Measurements from ENCODE around the gene CST6.
A peak's percentile ranks its signal among the peaks of the same experiment; 100 is the strongest.
"Not testable (repeated sequence)": the region's sequence is repeated elsewhere in the genome, so short reads cannot be mapped to it uniquely, and the experiment has no call there.

CST6 gene

DNA sequence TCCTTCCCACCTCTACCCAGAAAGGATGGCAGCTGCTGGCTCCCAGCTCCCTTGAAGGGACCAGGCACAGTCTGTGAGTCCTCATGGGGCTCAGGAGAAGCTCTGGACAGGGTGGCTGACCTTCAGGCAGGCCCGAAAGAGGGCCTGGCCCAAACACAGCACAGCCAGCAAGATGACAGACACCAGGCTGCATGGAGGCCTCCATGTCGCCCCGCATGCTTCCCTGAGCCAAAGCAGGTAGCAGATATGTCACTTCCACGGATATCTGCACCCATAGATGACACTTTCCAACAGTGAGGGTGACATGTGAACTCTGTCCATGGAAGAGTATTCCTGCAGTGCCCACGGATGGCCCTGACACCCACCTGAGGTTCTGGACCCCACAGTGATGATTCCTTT lies 28.2 kb upstream of the CST6 start:
- no peak for DNase-seq (ENCODE audit: low spot score)

GRCh38 chr11:65987336-65987735 lies 24.5 kb upstream of the CST6 start:
- DNase-seq (ENCODE audit: low spot score), result no peak

DNA sequence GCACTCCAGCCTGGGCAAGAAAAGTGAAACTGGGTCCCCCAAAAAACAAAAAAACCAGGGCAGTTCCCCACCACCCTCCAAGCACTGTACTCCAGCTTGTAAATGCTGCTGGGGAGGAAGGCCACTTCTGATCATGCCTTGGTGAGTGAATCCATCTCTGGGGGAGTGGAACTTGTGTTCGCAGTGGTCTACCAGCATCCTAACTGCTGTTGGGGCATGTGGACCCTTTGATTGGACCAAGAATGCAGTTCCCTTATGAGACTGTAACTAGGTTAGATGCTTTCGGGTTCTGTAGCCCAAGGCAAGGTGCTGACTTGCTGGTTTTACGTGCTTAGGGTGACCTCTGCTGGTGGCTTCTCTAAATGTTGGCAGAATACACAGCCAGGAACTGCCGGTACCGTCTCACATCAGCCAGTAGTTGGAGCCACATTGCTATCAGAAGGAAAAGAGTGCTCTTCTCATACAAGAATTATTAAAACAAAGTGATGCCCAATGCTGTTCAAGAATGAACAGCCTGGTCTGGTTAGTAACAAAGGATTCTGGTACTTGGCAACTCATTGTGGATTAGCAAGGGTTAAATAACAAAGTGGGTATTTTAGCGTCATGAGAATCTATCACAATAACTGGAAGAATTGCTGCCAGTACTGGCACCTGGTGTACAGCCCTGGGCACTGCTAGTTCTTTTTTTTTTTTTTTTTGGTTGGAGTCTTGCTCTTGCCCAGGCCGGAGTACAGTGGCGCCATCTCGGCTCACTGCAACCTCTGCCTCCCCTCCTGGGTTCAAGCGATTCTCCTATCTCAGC lies 22.8 kb upstream of the CST6 start:
- peak; percentile 93 for DNase-seq (ENCODE audit: low spot score)

- DNase-seq (ENCODE audit: low spot score), result no peak
Observed at GRCh38 chr11:65992056-65992455, 19.8 kb upstream of the CST6 start.

DNA sequence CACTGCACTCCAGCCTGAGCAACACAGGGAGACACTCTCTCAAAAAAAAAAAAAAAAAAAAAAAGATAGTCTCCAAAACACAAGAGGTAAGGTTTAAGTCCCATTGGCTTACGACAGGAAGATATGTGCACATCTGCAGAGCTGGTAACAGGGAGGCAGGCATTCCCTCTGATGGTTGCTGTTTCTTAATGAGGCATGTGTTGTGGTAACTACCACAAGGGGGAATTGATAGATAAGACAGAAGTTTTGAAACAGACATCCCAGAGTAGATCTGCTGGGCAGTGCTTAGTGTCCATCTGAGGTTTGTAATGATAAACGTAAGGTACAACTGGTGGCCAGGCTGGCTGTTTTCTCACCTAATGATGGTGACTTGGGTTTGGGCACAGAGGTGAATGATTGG lies 14.5 kb upstream of the CST6 start:
- DNase-seq (ENCODE audit: low spot score), result no peak

- peak; percentile 97 for DNase-seq (ENCODE audit: low spot score)
Observed at GRCh38 chr11:66001942-66002647, 9.7 kb upstream of the CST6 start, which contains the start of the genes BANF1 and EIF1AD. Gene BANF1 (plus strand): TSS chr11:66002503. CDS start chr11:66003251, 748 bp downstream. Gene EIF1AD (minus strand): TSS chr11:66002157. CDS start chr11:66000389, 1,768 bp downstream.

GRCh38 chr11:66002648-66003225 lies 9.1 kb upstream of the CST6 start:
- DNase-seq (ENCODE audit: low spot score), result peak; percentile 38

DNA sequence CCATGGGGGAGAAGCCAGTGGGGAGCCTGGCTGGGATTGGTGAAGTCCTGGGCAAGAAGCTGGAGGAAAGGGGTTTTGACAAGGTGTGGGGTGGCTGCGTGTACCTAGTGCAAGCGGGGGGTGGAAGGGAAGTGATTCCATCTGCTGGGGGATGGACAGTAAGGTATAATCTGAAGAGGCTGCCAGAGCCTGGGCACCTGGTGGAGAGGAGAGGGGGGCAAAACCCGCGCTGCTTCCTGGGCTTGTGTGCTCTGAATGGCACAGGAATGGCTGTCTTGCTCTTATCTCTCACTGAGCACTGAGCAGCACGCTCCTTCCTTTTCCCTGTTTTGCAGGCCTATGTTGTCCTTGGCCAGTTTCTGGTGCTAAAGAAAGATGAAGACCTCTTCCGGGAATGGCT lies 8.5 kb upstream of the CST6 start:
- no peak for DNase-seq (ENCODE audit: low spot score)

DNA sequence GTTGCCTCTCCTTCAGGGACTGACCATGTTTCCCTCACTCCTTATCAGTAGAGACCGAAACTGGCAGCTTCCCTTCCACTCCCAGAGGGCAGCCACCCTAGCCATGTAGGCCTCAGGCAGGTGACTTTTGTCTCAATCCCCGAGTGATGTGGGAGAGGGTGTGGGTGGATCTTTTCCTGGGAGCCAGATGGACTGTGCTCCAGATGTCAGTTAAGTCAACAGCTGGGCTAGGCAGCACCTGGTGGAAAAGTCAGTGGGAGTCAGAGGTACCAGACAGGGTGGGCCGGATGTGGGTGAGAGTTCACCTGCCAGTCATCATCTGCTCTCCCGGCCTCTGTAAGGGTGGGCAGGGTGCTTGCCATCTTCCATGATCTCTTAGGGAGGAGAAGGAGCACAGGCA lies 7.6 kb upstream of the CST6 start:
- no peak for DNase-seq (ENCODE audit: low spot score)

DNA sequence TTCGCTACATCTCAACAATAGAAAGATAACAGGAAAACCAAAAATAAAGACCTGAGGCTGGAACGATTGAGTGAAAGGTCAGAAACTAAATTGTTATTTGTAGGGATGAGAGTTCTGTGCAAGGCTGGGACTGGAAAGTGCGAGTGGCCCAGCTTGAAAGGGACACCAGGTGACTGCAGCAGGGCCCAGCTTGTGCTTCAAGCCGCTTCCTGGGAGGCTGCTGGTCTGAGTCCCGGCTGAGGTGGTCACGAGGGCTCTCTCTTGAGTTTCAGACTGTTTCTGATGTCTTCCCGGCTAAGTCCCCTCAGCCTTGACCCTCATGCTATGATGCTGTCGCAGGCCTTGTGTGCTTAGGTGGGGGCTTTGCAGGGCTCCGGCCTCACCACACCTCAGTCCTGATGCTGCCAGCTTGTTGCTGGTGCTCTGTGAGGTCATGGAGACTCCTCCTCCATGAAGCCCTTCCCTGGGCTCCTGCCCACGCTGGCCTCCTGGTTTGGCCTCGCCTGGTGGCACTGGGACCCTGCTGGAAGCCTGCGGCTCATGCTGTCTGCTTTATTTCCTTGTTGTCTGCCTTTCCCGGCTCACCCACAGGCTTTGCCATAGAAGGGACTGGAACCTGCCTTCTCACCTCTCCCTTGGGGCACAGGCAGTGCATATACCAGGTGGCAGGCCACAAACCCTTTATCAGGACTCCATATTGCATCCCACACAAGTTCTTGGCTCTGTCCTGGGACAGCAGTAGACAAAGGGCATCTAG lies 5.5 kb upstream of the CST6 start:
- no peak for DNase-seq (ENCODE audit: low spot score)

GRCh38 chr11:66006891-66007176 lies 5.0 kb upstream of the CST6 start:
- no peak for DNase-seq (ENCODE audit: low spot score)

- no peak for DNase-seq (ENCODE audit: low spot score)
Observed at GRCh38 chr11:66007201-66007634, 4.6 kb upstream of the CST6 start.

DNA sequence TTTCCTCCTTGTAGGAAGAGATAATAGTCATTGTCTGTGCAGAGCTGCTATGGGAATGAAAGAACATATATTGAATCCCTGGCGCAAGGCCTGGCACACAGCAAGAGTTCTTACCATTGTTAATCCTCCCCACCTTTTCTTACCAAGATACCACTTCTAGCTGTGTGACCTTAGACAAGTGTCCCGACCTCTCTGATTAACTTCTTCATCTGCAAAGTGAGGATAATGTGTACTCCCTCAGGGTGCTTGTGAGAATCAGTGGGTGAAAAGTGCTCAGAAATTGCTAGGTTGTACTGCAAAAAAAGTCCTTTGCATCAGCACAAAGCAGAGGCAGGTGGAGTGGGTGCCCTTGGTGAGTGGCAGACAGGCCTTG lies 3.7 kb upstream of the CST6 start:
- DNase-seq (ENCODE audit: low spot score), result no peak

GRCh38 chr11:66008468-66009101 lies 3.2 kb upstream of the CST6 start:
- no peak for DNase-seq (ENCODE audit: low spot score)

- DNase-seq (ENCODE audit: low spot score), result not testable (repeated sequence)
Observed at GRCh38 chr11:66010036-66010435, 1.8 kb upstream of the CST6 start.

GRCh38 chr11:66011239-66011784 lies 496 bp upstream of the CST6 start:
- DNase-seq (ENCODE audit: low spot score), result peak; percentile 68

DNA sequence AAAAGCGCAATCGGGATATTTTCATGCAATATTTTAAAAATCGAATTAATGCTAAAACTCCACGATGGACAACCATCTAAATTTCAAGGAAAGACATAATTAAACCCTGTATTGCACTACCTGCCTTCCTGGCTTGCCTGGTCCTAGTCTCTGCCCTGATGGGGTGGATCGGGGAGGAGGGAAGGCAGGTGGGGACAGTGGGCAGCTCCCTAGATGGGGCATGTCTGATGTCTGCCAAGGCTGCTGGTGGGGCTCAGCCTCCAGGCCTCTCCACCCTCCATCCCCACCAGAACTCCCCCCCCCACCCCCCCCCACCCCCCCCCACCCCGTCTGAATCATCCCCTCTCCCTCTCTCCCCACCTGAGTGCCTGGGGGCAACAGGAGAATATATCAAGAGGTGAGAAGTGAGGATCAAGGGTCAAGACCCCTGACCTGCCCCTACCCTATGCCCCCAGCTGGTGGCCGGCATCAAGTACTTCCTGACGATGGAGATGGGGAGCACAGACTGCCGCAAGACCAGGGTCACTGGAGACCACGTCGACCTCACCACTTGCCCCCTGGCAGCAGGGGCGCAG lies 650 bp downstream of the CST6 start:
- no peak for DNase-seq (ENCODE audit: low spot score)

DNA sequence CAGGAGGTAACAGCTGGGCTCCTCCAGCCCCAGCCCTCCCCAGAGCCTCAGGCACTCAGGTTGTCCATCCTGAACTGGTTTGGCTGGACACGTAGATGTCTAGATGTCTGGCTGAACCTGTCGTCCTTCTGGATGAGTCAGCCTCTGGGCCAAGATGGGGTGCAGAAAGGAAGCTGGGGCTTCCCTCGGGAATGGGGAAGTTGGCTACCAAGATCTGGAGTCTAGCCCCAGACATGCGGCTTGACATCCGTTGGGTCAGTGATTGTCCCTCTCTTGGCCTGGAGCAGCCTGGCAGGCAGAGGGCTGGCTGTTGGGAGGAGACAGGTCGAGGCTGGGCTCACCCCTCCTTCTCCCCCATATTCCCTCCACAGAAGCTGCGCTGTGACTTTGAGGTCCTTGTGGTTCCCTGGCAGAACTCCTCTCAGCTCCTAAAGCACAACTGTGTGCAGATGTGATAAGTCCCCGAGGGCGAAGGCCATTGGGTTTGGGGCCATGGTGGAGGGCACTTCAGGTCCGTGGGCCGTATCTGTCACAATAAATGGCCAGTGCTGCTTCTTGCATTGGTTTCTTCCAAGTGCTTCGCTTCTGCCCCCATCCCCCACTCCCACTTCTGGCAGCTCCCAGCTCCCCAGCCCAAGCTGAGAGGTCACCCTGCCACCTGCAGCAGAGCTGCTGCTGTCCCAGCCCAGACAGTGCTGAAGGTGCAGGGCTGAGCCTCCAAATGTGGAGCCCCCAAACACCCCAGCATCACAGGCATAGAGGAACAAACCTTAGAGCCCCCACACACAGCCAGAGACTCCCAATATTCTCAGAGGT lies 1.3 kb downstream of the CST6 start:
- DNase-seq (ENCODE audit: low spot score), result no peak

GRCh38 chr11:66013762-66014100 lies 1.9 kb downstream of the CST6 start:
- DNase-seq (ENCODE audit: low spot score), result no peak

DNA sequence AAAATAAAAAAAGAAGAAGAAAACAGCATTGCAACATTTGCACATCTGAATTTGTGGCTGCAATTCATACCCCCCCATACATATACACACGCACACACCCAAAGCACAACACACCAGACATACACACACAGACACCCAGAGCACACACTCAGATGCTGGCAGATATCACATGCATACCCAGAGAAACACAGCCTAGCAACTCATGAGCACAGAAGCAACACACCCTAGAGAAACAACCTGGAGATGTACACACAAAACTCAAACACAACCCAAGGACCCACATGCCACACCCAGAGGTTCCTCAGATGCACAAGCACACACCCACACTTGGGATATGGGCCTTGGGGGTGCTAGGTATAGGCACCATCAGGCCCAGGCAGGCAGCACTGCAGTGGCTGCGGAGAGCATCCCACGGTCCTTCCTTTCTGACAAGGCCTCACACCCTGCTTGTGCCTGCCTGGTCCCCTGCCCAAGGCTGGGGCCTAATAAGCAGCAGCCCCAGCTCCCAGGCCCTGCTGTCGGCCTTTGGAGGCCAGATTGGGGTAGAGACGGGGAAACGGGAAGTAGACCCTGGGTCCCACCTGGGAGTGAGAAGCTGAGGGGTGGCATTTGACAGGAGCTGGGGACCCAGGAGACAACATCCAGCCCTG lies 3.1 kb downstream of the CST6 start:
- no peak for DNase-seq (ENCODE audit: low spot score)
